ENCODE data around the gene ABL1.

The ABL1 gene

GRCh38 chr9:130930804-130931349 is 95.8 kb downstream of the ABL1 start:
- TF ChIP-seq FOXM1 (IDR thresholded peaks at IDR 0.05; ENCODE audit: borderline replicate concordance) (no peak), NFRKB (IDR thresholded peaks at IDR 0.05) (no peak), PKNOX1 (IDR thresholded peaks at IDR 0.05) (no peak)
- ChIA-PET CTCF (no interaction called here), POLR2A (no interaction called here)
- DNase-seq (ENCODE audit: extremely low spot score): no peak

GRCh38 chr9:130931508-130932254 is 96.6 kb downstream of the ABL1 start:
- POLR2A ChIA-PET: no interaction called here
- no peak for TF ChIP-seq ARNT (IDR thresholded peaks at IDR 0.05)
- TF ChIP-seq BHLHE40 (IDR thresholded peaks at IDR 0.05; ENCODE audit: borderline replicate concordance): no peak
- no peak for TF ChIP-seq SP1 (IDR thresholded peaks at IDR 0.05)
- TF ChIP-seq PKNOX1 (IDR thresholded peaks at IDR 0.05): no peak
- no peak for TF ChIP-seq TARDBP (IDR thresholded peaks at IDR 0.05)
- no peak for TF ChIP-seq NFRKB (IDR thresholded peaks at IDR 0.05)
- TF ChIP-seq FOXK2 (IDR thresholded peaks at IDR 0.05): no peak
- TF ChIP-seq HDGF (IDR thresholded peaks at IDR 0.05; ENCODE audit: borderline replicate concordance): no peak
- no peak for TF ChIP-seq L3MBTL2 (conservative IDR thresholded peaks at IDR 0.05)
- no peak for TF ChIP-seq SUZ12 (IDR thresholded peaks at IDR 0.05)
- TF ChIP-seq ZNF384 (IDR thresholded peaks at IDR 0.05): no peak
- TF ChIP-seq ELF4 (IDR thresholded peaks at IDR 0.05): no peak
- TF ChIP-seq FOXA1 (IDR thresholded peaks at IDR 0.05): no peak
- no peak for TF ChIP-seq CTBP1 (IDR thresholded peaks at IDR 0.05; ENCODE audit: borderline replicate concordance)
- TF ChIP-seq FOXM1 (IDR thresholded peaks at IDR 0.05; ENCODE audit: borderline replicate concordance): no peak
- TF ChIP-seq LEF1 (IDR thresholded peaks at IDR 0.05; ENCODE audit: borderline replicate concordance): no peak
- no peak for DNase-seq (ENCODE audit: extremely low spot score)
- CTCF ChIA-PET: interaction anchor here (0.5 kb wide), 1 partner anchor 1206 kb away, joined by 3 read pairs; no protein-coding TSS in a partner anchor

GRCh38 chr9:130932255-130933079 is 97.4 kb downstream of the ABL1 start:
- TF ChIP-seq LEF1 (IDR thresholded peaks at IDR 0.05; ENCODE audit: borderline replicate concordance) (no peak), TARDBP (IDR thresholded peaks at IDR 0.05) (no peak), FOXM1 (IDR thresholded peaks at IDR 0.05; ENCODE audit: borderline replicate concordance) (no peak), SUZ12 (IDR thresholded peaks at IDR 0.05) (no peak), L3MBTL2 (conservative IDR thresholded peaks at IDR 0.05) (no peak), FOXA1 (IDR thresholded peaks at IDR 0.05) (no peak), HDGF (IDR thresholded peaks at IDR 0.05; ENCODE audit: borderline replicate concordance) (no peak), ELF4 (IDR thresholded peaks at IDR 0.05) (no peak), BHLHE40 (IDR thresholded peaks at IDR 0.05; ENCODE audit: borderline replicate concordance) (no peak), ZNF384 (IDR thresholded peaks at IDR 0.05) (no peak), SP1 (IDR thresholded peaks at IDR 0.05) (no peak), ARNT (IDR thresholded peaks at IDR 0.05) (no peak), PKNOX1 (IDR thresholded peaks at IDR 0.05) (no peak), CTBP1 (IDR thresholded peaks at IDR 0.05; ENCODE audit: borderline replicate concordance) (no peak), NFRKB (IDR thresholded peaks at IDR 0.05) (no peak), FOXK2 (IDR thresholded peaks at IDR 0.05) (no peak)
- ChIA-PET CTCF (interaction anchor here (0.5 to 0.6 kb wide), 2 partner anchors 63 to 1206 kb away, joined by 3 read pairs; no protein-coding TSS in a partner anchor), POLR2A (no interaction called here)
- DNase-seq (ENCODE audit: extremely low spot score): no peak

GRCh38 chr9:130933114-130934046 is 98.3 kb downstream of the ABL1 start:
- no peak for TF ChIP-seq TARDBP (IDR thresholded peaks at IDR 0.05)
- no peak for TF ChIP-seq SP1 (IDR thresholded peaks at IDR 0.05)
- no peak for TF ChIP-seq NFRKB (IDR thresholded peaks at IDR 0.05)
- TF ChIP-seq ZNF384 (IDR thresholded peaks at IDR 0.05): no peak
- no peak for TF ChIP-seq CTBP1 (IDR thresholded peaks at IDR 0.05; ENCODE audit: borderline replicate concordance)
- no peak for TF ChIP-seq ELF4 (IDR thresholded peaks at IDR 0.05)
- DNase-seq (ENCODE audit: extremely low spot score): no peak
- ChIA-PET POLR2A (no interaction called here), CTCF (interaction anchor here (0.6 to 1.2 kb wide), 2 partner anchors 11 to 64 kb away, joined by 3 read pairs; no protein-coding TSS in a partner anchor)

- CTCF ChIA-PET: interaction anchor here (1.2 kb wide), 1 partner anchor 12 kb away, joined by 3 read pairs; no protein-coding TSS in a partner anchor
- TF ChIP-seq LEF1 (IDR thresholded peaks at IDR 0.05; ENCODE audit: borderline replicate concordance): no peak
- no peak for TF ChIP-seq HDGF (IDR thresholded peaks at IDR 0.05; ENCODE audit: borderline replicate concordance)
- POLR2A ChIA-PET: no interaction called here
Observed at GRCh38 chr9:130934246-130934645, 99.2 kb downstream of the ABL1 start.

More at GRCh38 chr9:130934246-130934645, 99.2 kb downstream of the ABL1 start:
- DNase-seq (ENCODE audit: extremely low spot score): no peak
